Omental fat pad (tissue), 4 donors: Measurements from ENCODE around the gene HDAC7. TPM values are rescaled to one million over a fixed set of nuclear protein-coding genes. Genes with fewer than 3 reads are reported as not detected.
A peak's percentile ranks its signal among the peaks of the same experiment; 100 is the strongest.

Source experiments
- ATAC-seq: fragments of 150-250 bp; one replicate; pipeline ENCODE4 v1.9.1; 2016; ENCODE audit warnings: mild to moderate bottlenecking, moderate library complexity; ENCODE audit not compliant: low FRiP score
- DNase-seq: peaks from one replicate; pipeline ENCODE4 v3.0.0-alpha.2; 2019; ENCODE audit warnings: low spot score
- CTCF ChIP-seq, 3 donors: fragments of 450-650 bp; IDR thresholded peaks; one replicate each; pipeline ENCODE4 v1.5.1; 2016 to 2017; ENCODE audit warnings: antibody characterized with exemption in 3 of 3, mild to moderate bottlenecking in 3 of 3, moderate library complexity in 2 of 3
- total RNA-seq, 4 donors: library from RNA; depleted of rRNA; stranded (reverse); fragments of >200 nt; gene quantifications; one replicate each; pipeline ENCODE4 v1.1.0, GENCODE V29; 2016

The HDAC7 gene
- total RNA-seq, 4 donors from 2014 or later, result 40.3 to 102 (median 62.9) TPM

GRCh38 chr12:47856721-47857575 is 37.2 kb upstream of the HDAC7 start:
- no peak for TF ChIP-seq CTCF (IDR thresholded peaks at IDR 0.05)
- DNase-seq (no peak), ATAC-seq (no peak)

- DNase-seq (no peak), ATAC-seq (no peak)
- no peak for TF ChIP-seq CTCF (IDR thresholded peaks at IDR 0.05)
These were observed 36.4 kb upstream of the HDAC7 start for GRCh38 chr12:47856094-47856493.

- ATAC-seq (no peak), DNase-seq (no peak)
- TF ChIP-seq CTCF (IDR thresholded peaks at IDR 0.05), result no peak
These were observed 35.8 kb upstream of the HDAC7 start for GRCh38 chr12:47855502-47855901.

GRCh38 chr12:47854531-47854930 is 34.8 kb upstream of the HDAC7 start:
- DNase-seq (no peak), ATAC-seq (no peak)
- no peak for TF ChIP-seq CTCF (IDR thresholded peaks at IDR 0.05)

GRCh38 chr12:47852096-47852571 is 32.4 kb upstream of the HDAC7 start:
- no peak for TF ChIP-seq CTCF (IDR thresholded peaks at IDR 0.05)
- ATAC-seq, result no peak
- DNase-seq, result no peak

GRCh38 chr12:47851303-47851952 is 31.7 kb upstream of the HDAC7 start:
- DNase-seq (no peak), ATAC-seq (peak; percentile 5)
- no peak for TF ChIP-seq CTCF (IDR thresholded peaks at IDR 0.05)
